GM12892 (cell line): ENCODE measurements around the gene TMEM52B.
A peak's percentile ranks its signal among the peaks of the same experiment; 100 is the strongest.
"Not testable (repeated sequence)": the region's sequence is repeated elsewhere in the genome, so short reads cannot be mapped to it uniquely, and the experiment has no call there.

Experiments
- DNase-seq: peaks from one replicate; pipeline ENCODE4 v3.0.0; 2011; ENCODE audit not compliant: insufficient read length
- FAIRE-seq: peaks from 2 replicates; lab custom pipeline; 2011; peaks lifted over from hg19 to GRCh38; lab: Jason Lieb, UNC
- POLR2A ChIP-seq: IDR thresholded peaks from 2 replicates; pipeline ENCODE4 v1.6.1; 2011; ENCODE audit warnings: low read depth, low read length, control low read depth
- POLR2AphosphoS5 ChIP-seq: IDR thresholded peaks from 2 replicates; pipeline ENCODE4 v1.6.1; 2011; ENCODE audit warnings: low read depth, low read length, control low read depth
- TAF1 ChIP-seq: IDR thresholded peaks from 2 replicates; pipeline ENCODE4 v1.6.1; 2011; ENCODE audit warnings: low read depth, mild to moderate bottlenecking, control low read depth, low read length, borderline replicate concordance

Gene TMEM52B

GRCh38 chr12:10214895-10215267 lies 36.0 kb downstream of the TMEM52B start:
- TF ChIP-seq POLR2A (no peak), POLR2AphosphoS5 (no peak), TAF1 (no peak)
- FAIRE-seq (no peak), DNase-seq (no peak)

- DNase-seq (no peak), FAIRE-seq (no peak)
- TF ChIP-seq POLR2A (no peak), TAF1 (no peak), POLR2AphosphoS5 (no peak)
Measured at GRCh38 chr12:10215436-10215835, 36.6 kb downstream of the TMEM52B start.

- not testable (repeated sequence) for DNase-seq, FAIRE-seq
Measured at GRCh38 chr12:10215946-10216345, 37.1 kb downstream of the TMEM52B start.

- DNase-seq (no peak), FAIRE-seq (no peak)
- TF ChIP-seq TAF1 (no peak), POLR2A (no peak), POLR2AphosphoS5 (no peak)
Measured at GRCh38 chr12:10218021-10218420, 39.2 kb downstream of the TMEM52B start.

DNA sequence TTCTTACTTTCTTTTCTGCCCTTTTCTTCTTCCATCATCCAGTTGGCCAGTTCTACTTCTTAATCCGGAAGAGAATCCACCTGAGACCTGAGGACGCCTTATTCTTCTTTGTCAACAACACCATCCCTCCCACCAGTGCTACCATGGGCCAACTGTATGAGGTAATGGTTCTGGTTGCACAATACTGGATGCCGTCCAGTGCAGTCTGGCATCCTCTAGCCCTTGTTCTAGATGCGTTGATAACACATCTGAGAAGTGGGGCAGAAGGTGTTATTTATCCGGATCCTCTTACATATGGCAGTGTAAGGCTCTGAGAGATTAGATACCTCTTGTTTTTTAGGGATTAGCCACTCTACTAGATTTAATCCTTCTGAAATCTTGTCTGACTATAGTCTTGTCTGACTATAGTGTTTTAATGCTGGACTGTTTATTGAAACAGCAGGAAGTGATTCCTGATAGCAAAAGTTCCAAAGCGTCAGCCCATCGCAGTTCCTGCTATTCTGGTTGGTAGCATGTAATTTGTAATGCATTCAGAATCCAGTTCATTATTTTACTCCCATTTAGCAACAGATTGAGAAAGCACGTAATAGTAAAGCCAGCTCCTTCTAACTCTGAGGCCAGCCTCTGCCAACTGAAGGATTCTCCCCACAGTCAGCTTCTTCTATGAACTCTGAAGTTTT lies 41.7 kb downstream of the TMEM52B start:
- no peak for DNase-seq
- TF ChIP-seq POLR2AphosphoS5 (no peak), POLR2A (no peak), TAF1 (no peak)
- FAIRE-seq = no peak

GRCh38 chr12:10221846-10222245 lies 43.0 kb downstream of the TMEM52B start:
- TF ChIP-seq POLR2AphosphoS5 = no peak
- DNase-seq (no peak), FAIRE-seq (no peak)

GRCh38 chr12:10223208-10223607 lies 44.4 kb downstream of the TMEM52B start:
- DNase-seq = no peak
- TF ChIP-seq POLR2A = no peak
- TF ChIP-seq TAF1 = no peak
- TF ChIP-seq POLR2AphosphoS5 = no peak
- no peak for FAIRE-seq

GRCh38 chr12:10225426-10225825 lies 46.6 kb downstream of the TMEM52B start:
- DNase-seq, FAIRE-seq: not testable (repeated sequence)

DNA sequence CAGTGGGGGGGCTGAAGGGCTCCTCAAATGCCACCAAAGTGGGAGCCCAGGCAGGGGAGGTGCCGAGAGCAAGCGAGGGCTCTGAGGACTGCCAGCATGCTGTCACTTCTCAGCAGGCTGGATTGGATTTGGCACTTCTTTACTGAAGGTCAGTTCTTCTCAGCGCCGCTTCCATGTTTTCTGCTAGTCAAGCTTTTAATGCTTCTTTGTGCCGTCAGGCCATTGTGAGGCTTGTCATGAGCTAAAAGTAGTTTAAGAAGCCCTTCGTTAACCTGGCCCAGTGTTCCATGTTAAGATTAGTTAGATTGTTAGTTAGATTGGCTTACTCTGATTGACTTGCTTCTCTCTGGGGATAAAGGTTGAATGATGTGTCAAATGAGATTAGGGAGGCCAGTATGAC lies 47.3 kb downstream of the TMEM52B start:
- no peak for TF ChIP-seq TAF1
- no peak for TF ChIP-seq POLR2A
- TF ChIP-seq POLR2AphosphoS5 = no peak
- FAIRE-seq (no peak), DNase-seq (no peak)

- DNase-seq (no peak), FAIRE-seq (no peak)
- TF ChIP-seq POLR2A = no peak
- no peak for TF ChIP-seq POLR2AphosphoS5
- no peak for TF ChIP-seq TAF1
Measured at GRCh38 chr12:10226731-10227130, 47.9 kb downstream of the TMEM52B start.

GRCh38 chr12:10227648-10228047 lies 48.8 kb downstream of the TMEM52B start:
- DNase-seq = no peak
- no peak for FAIRE-seq
- no peak for TF ChIP-seq POLR2A

DNA sequence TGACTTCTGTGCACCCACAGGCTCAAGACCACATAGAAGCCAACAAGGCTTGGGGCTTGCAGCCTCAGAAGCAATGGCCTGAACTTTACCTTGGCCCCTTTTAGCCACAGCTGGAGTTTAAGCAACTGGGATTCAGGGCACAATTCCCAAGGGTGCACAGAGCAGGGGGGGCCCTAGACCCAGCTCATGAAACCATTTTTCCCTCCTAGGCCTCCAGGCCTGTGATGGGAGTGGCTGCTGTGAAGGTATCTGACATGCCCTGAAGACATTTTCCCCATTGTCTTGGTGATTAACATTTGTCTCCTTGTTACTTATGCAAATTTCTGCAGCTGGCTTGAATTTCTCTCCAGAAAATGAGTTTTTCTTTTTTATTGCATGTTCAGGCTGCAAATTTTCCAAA lies 55.7 kb downstream of the TMEM52B start:
- FAIRE-seq (no peak), DNase-seq (no peak)
- TF ChIP-seq POLR2A (no peak), POLR2AphosphoS5 (no peak), TAF1 (no peak)

DNA sequence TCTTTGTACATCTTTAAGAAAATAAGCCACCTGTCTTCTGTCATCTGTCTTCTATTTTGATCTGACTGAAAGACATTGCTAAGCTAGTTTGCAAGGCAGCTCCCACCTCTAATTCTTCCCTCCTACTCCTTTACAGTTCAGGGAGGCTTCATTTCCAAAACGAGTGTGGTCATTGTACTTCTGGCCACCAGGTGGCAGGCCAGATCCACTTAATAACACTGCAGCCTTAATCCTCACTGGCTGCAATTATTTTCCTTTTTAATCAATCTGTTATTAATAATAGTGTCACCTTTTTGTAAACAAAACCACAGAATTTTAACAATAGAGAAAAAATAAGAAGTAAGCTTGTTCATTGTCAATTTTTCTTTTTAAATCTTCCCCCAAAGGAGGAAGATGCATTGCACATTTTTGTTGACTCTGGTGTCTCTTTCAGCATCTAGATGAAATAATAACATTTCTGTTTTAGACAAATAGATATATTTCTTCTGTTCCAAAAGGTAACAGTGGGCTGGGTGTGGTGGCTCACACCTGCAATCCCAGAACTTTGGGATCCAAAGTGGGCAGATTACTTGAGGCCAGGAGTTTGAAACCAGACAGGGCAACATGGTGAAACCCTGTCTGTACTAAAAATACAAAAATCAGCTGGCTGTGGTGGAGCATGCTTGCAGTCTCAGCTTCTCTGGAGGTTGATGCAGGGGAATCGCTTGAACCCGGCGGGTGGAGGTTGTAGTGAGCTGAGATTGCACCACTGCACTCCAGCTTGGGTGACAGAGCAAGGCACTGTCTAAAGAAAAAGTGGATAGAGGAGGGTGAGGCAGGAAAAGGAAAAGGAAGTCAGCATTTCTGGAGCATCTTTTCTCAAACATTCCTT lies 57.2 kb downstream of the TMEM52B start:
- no peak for DNase-seq
- peak; percentile 93 for FAIRE-seq
- no peak for TF ChIP-seq TAF1
- no peak for TF ChIP-seq POLR2AphosphoS5
- no peak for TF ChIP-seq POLR2A
